Endothelial cell of umbilical vein (primary cell): Measurements from ENCODE around the gene MED12L.

Experiments
- EZH2 ChIP-seq: IDR thresholded peaks from 2 replicates; pipeline ENCODE4 v1.6.1; 2012; ENCODE audit warnings: borderline replicate concordance, low read depth, mild to moderate bottlenecking, moderate library complexity, low read length, inconsistent platforms; ENCODE audit not compliant: severe bottlenecking
- GATA2 ChIP-seq: IDR thresholded peaks from 2 replicates; pipeline ENCODE4 v1.7.0; 2011; ENCODE audit warnings: low read depth, mild to moderate bottlenecking, moderate library complexity, mixed read lengths, low read length; ENCODE audit not compliant: insufficient read length, insufficient read depth
- JUN ChIP-seq: IDR thresholded peaks from 2 replicates; pipeline ENCODE4 v1.6.1; 2011; ENCODE audit warnings: borderline replicate concordance, low read depth; ENCODE audit not compliant: insufficient read length, insufficient read depth
- MYC ChIP-seq: IDR thresholded peaks from one replicate; pipeline ENCODE4 v1.6.1; 2011; ENCODE audit warnings: mild to moderate bottlenecking, low read depth, low read length
- POLR2A ChIP-seq: IDR thresholded peaks from 2 replicates; pipeline ENCODE4 v1.6.1; 2012; ENCODE audit warnings: low read depth, mild to moderate bottlenecking, control low read depth, low read length
- POLR2AphosphoS5 ChIP-seq: IDR thresholded peaks from 2 replicates; pipeline ENCODE4 v1.6.1; 2012; ENCODE audit warnings: low read depth, mild to moderate bottlenecking, control low read depth, low read length, moderate library complexity; ENCODE audit not compliant: insufficient read depth
- TF ChIP-seq, protein P1 (sequence below), 2 donors: IDR thresholded peaks; 1 replicate in 1 of 2; 2 replicates in 1 of 2; pipeline ENCODE4 v1.5.1; 2011; ENCODE audit warnings: low read length in 2 of 2, mild to moderate bottlenecking in 2 of 2, moderate library complexity in 2 of 2, control low read depth in 1 of 2, inconsistent platforms in 1 of 2, low read depth in 1 of 2; ENCODE audit not compliant: insufficient read depth in 1 of 2; ENCODE audit errors: extremely low read depth in 1 of 2
- TF ChIP-seq, protein P2 (sequence below): IDR thresholded peaks from 2 replicates; pipeline ENCODE4 v1.6.1; 2011; ENCODE audit not compliant: insufficient read depth, insufficient read length

DNA sequence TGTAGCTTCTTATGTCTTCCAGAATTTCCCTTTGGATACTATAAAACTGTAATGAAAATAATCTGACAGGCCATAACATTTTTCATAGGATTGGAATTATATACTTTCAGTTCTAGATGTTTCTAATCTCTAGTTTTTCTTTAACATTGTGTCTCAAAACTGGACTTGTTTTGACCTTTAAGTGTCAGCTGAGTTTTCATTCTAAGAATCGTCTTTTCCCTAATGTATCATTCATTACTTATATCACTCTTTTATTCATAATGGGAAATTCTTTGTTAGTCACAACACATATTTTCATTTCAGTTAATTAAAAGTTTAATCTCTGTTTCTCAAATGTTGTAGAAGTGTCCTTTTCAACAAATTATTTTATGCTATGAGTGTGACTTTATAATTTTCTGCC lies 105.6 kb downstream of the MED12L start:
- TF ChIP-seq, protein P1, sequence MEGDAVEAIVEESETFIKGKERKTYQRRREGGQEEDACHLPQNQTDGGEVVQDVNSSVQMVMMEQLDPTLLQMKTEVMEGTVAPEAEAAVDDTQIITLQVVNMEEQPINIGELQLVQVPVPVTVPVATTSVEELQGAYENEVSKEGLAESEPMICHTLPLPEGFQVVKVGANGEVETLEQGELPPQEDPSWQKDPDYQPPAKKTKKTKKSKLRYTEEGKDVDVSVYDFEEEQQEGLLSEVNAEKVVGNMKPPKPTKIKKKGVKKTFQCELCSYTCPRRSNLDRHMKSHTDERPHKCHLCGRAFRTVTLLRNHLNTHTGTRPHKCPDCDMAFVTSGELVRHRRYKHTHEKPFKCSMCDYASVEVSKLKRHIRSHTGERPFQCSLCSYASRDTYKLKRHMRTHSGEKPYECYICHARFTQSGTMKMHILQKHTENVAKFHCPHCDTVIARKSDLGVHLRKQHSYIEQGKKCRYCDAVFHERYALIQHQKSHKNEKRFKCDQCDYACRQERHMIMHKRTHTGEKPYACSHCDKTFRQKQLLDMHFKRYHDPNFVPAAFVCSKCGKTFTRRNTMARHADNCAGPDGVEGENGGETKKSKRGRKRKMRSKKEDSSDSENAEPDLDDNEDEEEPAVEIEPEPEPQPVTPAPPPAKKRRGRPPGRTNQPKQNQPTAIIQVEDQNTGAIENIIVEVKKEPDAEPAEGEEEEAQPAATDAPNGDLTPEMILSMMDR (IDR thresholded peaks at IDR 0.05; ENCODE audit: extremely low read depth in 1 of 2, insufficient read depth in 1 of 2, low read depth in 1 of 2, low read length in 2 of 2): no peak
- TF ChIP-seq POLR2AphosphoS5 (no peak), POLR2A (no peak), JUN (no peak), EZH2 (no peak), MYC (no peak), GATA2 (no peak)
- TF ChIP-seq, protein P2, sequence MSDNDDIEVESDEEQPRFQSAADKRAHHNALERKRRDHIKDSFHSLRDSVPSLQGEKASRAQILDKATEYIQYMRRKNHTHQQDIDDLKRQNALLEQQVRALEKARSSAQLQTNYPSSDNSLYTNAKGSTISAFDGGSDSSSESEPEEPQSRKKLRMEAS: no peak
